LNCAP (cell line): ENCODE data around the gene PCCA.

Experiments used
- CTCF ChIP-seq: fragments of 450-650 bp; IDR thresholded peaks from 2 replicates; pipeline ENCODE4 v1.5.1; 2017; ENCODE audit warnings: mild to moderate bottlenecking

PCCA gene

GRCh38 chr13:100528820-100529219, 439.9 kb downstream of the PCCA start:
- no peak for TF ChIP-seq CTCF

- TF ChIP-seq CTCF = no peak
Measured at GRCh38 chr13:100529666-100530377, 440.9 kb downstream of the PCCA start.

GRCh38 chr13:100530671-100531213, 441.8 kb downstream of the PCCA start:
- no peak for TF ChIP-seq CTCF

- no peak for TF ChIP-seq CTCF
Measured at GRCh38 chr13:100532090-100532766, 443.3 kb downstream of the PCCA start.

- TF ChIP-seq CTCF = no peak
Measured at GRCh38 chr13:100532836-100533435, 444.0 kb downstream of the PCCA start.

- TF ChIP-seq CTCF = no peak
Measured at GRCh38 chr13:100533588-100534041, 444.7 kb downstream of the PCCA start.

- no peak for TF ChIP-seq CTCF
Measured at GRCh38 chr13:100534147-100534843, 445.4 kb downstream of the PCCA start.
